NCI-H187 (cell line): ENCODE measurements around the gene THYN1.

ENCODE experiments used
- DNase-seq, 2 experiments: peaks; one replicate each; lab custom pipeline; 2025; lab: John Stamatoyannopoulos, UW

THYN1 gene

GRCh38 chr11:134223121-134223520 lies 30.0 kb downstream of the THYN1 start:
- no peak for DNase-seq

- no peak for DNase-seq
Measured at GRCh38 chr11:134216816-134217215, 36.3 kb downstream of the THYN1 start.

- DNase-seq: no peak
Measured at GRCh38 chr11:134215836-134216235, 37.3 kb downstream of the THYN1 start.

- peak in 1 of 2 experiments; percentile 12 for DNase-seq
Measured at GRCh38 chr11:134207538-134208239, 45.5 kb downstream of the THYN1 start.

- no peak for DNase-seq
Measured at GRCh38 chr11:134206185-134206584, 47.0 kb downstream of the THYN1 start.

GRCh38 chr11:134205729-134206128 lies 47.4 kb downstream of the THYN1 start:
- DNase-seq: no peak

- no peak for DNase-seq
Measured at GRCh38 chr11:134202661-134203060, 50.5 kb downstream of the THYN1 start.

GRCh38 chr11:134200688-134201087 lies 52.5 kb downstream of the THYN1 start:
- DNase-seq: no peak

GRCh38 chr11:134199531-134199930 lies 53.6 kb downstream of the THYN1 start:
- DNase-seq: no peak
